Neural progenitor cell (in vitro differentiated cells): ENCODE results near the gene CASP6. TPM values are rescaled to one million over a fixed set of nuclear protein-coding genes. Genes with fewer than 3 reads are reported as not detected.

Experiments used
- DNase-seq: peaks from one replicate; pipeline ENCODE4 v3.0.0-alpha.2; 2016; ENCODE audit warnings: low spot score
- H2AFZ ChIP-seq: fragments of 200-600 bp; sonication (generic); replicated peaks from 2 replicates; pipeline ENCODE4 v1.6.1; 2016; ENCODE audit warnings: antibody characterized with exemption
- H3F3A ChIP-seq: fragments of 200-600 bp; sonication (generic); 2 replicates; pipeline ENCODE4 v1.6.1; 2016; ENCODE audit warnings: antibody characterized with exemption, low read depth
- H3K27ac ChIP-seq: fragments of 200-600 bp; sonication (generic); 2 replicates; pipeline ENCODE4 v1.5.1; 2016; ENCODE audit warnings: mild to moderate bottlenecking
- H3K27me3 ChIP-seq: fragments of 200-600 bp; sonication (generic); 2 replicates; pipeline ENCODE4 v1.6.1; 2016; ENCODE audit warnings: mild to moderate bottlenecking, moderate library complexity
- H3K36me3 ChIP-seq: fragments of 200-600 bp; sonication (generic); 2 replicates; pipeline ENCODE4 v1.5.1; 2016
- H3K4me1 ChIP-seq: fragments of 200-600 bp; sonication (generic); 2 replicates; pipeline ENCODE4 v1.6.1; 2016; ENCODE audit warnings: mixed run types
- H3K4me2 ChIP-seq: fragments of 200-600 bp; sonication (generic); 2 replicates; pipeline ENCODE4 v1.6.1; 2016
- H3K4me3 ChIP-seq: fragments of 200-600 bp; sonication (generic); 2 replicates; pipeline ENCODE4 v1.5.1; 2016
- H3K79me2 ChIP-seq: fragments of 200-600 bp; sonication (generic); 2 replicates; pipeline ENCODE4 v1.6.1; 2016; ENCODE audit warnings: low read depth
- H3K9ac ChIP-seq: fragments of 200-600 bp; sonication (generic); 2 replicates; pipeline ENCODE4 v1.6.1; 2016
- H3K9me3 ChIP-seq: fragments of 200-600 bp; sonication (generic); 2 replicates; pipeline ENCODE4 v1.5.1; 2016; ENCODE audit warnings: low read depth
- H4K20me1 ChIP-seq: fragments of 200-600 bp; sonication (generic); 2 replicates; pipeline ENCODE4 v1.6.1; 2016; ENCODE audit warnings: low read depth
- H3K27ac Mint-ChIP-seq: 3 replicates; pipeline ENCODE4 v1.8.0; 2021; ENCODE audit warnings: mixed read lengths
- H3K27me3 Mint-ChIP-seq: 2 replicates; pipeline ENCODE4 v1.8.0; 2022; ENCODE audit warnings: low read depth, mild to moderate bottlenecking, inconsistent platforms, moderate library complexity, mixed read lengths; ENCODE audit not compliant: insufficient read depth
- H3K36me3 Mint-ChIP-seq: 3 replicates; pipeline ENCODE4 v1.8.0; 2021; ENCODE audit warnings: mixed read lengths
- H3K4me1 Mint-ChIP-seq: 3 replicates; pipeline ENCODE4 v1.8.0; 2021; ENCODE audit warnings: mixed read lengths
- H3K4me3 Mint-ChIP-seq: 3 replicates; pipeline ENCODE4 v1.8.0; 2021; ENCODE audit warnings: mild to moderate bottlenecking, moderate library complexity, mixed read lengths
- H3K9me3 Mint-ChIP-seq: 3 replicates; pipeline ENCODE4 v1.8.0; 2020; ENCODE audit warnings: mixed read lengths
- EZH2 ChIP-seq: fragments of 200-600 bp; sonication (generic); IDR thresholded peaks from 2 replicates; pipeline ENCODE4 v1.6.1; 2017; ENCODE audit warnings: antibody characterized with exemption, mild to moderate bottlenecking, moderate library complexity
- EZH2phosphoT487 ChIP-seq: fragments of 200-600 bp; sonication (generic); IDR thresholded peaks from 2 replicates; pipeline ENCODE4 v1.6.1; 2017; ENCODE audit warnings: antibody characterized with exemption
- total RNA-seq: library from RNA; depleted of rRNA; stranded (reverse); fragments of >200 nt; gene quantifications from 2 replicates; pipeline ENCODE4 v1.2.3, GENCODE V29; 2015; ENCODE audit warnings: low replicate concordance
- TF ChIP-seq, protein P1 (sequence below): fragments of 200-600 bp; sonication (generic); IDR thresholded peaks from 2 replicates; pipeline ENCODE4 v1.5.1; 2017; ENCODE audit warnings: antibody characterized with exemption, mild to moderate bottlenecking

CASP6 gene
- total RNA-seq, 1 donor from 2014 or later, result 37.2 TPM

DNA sequence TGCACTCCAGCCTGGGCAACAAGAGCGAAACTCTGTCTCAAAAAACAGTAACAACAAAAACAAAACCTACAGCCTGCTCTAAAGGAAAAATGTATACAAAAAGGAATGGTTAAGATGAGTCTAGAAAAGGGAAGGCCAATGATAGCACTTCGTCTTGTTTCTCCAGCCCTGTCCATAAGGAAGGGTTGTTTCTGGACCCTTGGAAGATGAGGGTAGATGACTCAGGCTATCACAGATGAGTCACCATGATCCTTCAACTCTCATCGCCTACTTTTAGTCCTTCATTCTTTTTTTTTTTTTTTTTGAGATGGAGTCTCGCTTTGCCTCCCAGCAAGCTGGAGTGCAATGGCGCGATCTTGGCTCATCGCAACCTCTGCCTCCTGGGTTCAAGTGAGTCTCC lies 17.8 kb upstream of the CASP6 start:
- Mint-ChIP-seq H3K9me3 (no peaks in the 10 kb centered on the region), H3K27me3 (no peaks in the 10 kb centered on the region), H3K4me1 (no peaks in the 10 kb centered on the region), H3K27ac (no peak overlapping the region), H3K36me3 (peaks cover 9% of the 10 kb centered on the region), H3K4me3 (no peak overlapping the region)
- no peak overlapping the region for H3K27ac ChIP-seq
- H3K79me2 ChIP-seq, result peaks cover 27% of the 10 kb centered on the region
- no peaks in the 10 kb centered on the region for H3F3A ChIP-seq
- H3K4me1 ChIP-seq, result no peaks in the 10 kb centered on the region
- TF ChIP-seq EZH2 (no peak), EZH2phosphoT487 (no peak)
- DNase-seq, result no peak
- no peaks in the 10 kb centered on the region for H4K20me1 ChIP-seq
- H3K9me3 ChIP-seq, result no peaks in the 10 kb centered on the region
- no peak overlapping the region for H3K4me3 ChIP-seq
- H3K36me3 ChIP-seq, result no peaks in the 10 kb centered on the region
- H3K27me3 ChIP-seq, result no peaks in the 10 kb centered on the region
- H3K9ac ChIP-seq, result no peak overlapping the region
- H2AFZ ChIP-seq, result no peak overlapping the region
- H3K4me2 ChIP-seq, result no peak overlapping the region

DNA sequence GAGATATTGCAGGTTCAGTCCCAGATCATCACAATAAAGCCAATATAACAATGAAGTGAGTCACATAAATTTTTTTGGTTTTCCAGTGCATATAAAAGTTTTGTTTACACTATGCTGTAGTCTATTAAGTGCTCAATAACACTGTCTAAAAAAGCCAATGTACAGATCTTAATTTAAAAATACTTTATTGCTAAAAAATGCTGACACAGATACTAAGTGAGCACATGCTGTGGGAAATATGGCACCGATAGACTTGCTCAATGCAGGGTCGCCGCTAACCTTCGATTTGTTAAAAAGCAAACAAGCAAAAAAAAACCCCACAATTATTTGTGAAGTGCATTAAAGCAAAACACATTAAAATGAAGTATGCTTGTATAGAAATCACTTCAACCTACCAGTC lies 16.4 kb upstream of the CASP6 start:
- H3F3A ChIP-seq, result no peaks in the 10 kb centered on the region
- no peaks in the 10 kb centered on the region for H4K20me1 ChIP-seq
- H3K4me3 Mint-ChIP-seq, result no peak overlapping the region
- H3K9me3 Mint-ChIP-seq, result no peaks in the 10 kb centered on the region
- no peak overlapping the region for H3K4me3 ChIP-seq
- H3K27ac ChIP-seq, result no peak overlapping the region
- peaks cover 10% of the 10 kb centered on the region for H3K36me3 Mint-ChIP-seq
- no peak for DNase-seq
- H3K36me3 ChIP-seq, result no peaks in the 10 kb centered on the region
- no peaks in the 10 kb centered on the region for H3K4me1 Mint-ChIP-seq
- no peaks in the 10 kb centered on the region for H3K4me1 ChIP-seq
- no peak overlapping the region for H3K9ac ChIP-seq
- no peak overlapping the region for H3K27ac Mint-ChIP-seq
- no peaks in the 10 kb centered on the region for H3K27me3 ChIP-seq
- H3K4me2 ChIP-seq, result no peak overlapping the region
- no peaks in the 10 kb centered on the region for H3K27me3 Mint-ChIP-seq
- no peak for TF ChIP-seq EZH2
- TF ChIP-seq, protein P1, sequence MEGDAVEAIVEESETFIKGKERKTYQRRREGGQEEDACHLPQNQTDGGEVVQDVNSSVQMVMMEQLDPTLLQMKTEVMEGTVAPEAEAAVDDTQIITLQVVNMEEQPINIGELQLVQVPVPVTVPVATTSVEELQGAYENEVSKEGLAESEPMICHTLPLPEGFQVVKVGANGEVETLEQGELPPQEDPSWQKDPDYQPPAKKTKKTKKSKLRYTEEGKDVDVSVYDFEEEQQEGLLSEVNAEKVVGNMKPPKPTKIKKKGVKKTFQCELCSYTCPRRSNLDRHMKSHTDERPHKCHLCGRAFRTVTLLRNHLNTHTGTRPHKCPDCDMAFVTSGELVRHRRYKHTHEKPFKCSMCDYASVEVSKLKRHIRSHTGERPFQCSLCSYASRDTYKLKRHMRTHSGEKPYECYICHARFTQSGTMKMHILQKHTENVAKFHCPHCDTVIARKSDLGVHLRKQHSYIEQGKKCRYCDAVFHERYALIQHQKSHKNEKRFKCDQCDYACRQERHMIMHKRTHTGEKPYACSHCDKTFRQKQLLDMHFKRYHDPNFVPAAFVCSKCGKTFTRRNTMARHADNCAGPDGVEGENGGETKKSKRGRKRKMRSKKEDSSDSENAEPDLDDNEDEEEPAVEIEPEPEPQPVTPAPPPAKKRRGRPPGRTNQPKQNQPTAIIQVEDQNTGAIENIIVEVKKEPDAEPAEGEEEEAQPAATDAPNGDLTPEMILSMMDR, result no peak
- no peak for TF ChIP-seq EZH2phosphoT487
- H2AFZ ChIP-seq, result no peak overlapping the region
- peaks cover 17% of the 10 kb centered on the region for H3K79me2 ChIP-seq
- no peaks in the 10 kb centered on the region for H3K9me3 ChIP-seq

DNA sequence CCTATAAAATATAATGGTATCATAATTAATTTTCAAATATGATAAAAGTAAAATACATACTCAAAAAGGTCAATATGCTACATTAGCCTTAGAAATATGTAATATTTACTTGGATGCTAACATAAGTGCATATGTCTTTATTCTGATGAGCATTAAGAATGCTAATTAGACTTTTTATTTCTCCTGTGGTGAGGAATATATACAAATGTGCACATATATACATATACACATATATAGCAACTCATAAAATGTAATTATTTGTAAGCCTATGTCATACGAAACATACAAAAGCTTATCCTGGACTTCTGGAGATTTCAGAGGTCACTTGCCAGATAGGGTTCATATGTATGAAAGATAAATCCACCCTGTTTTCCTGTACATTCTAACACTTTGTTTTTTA lies 15.5 kb upstream of the CASP6 start:
- Mint-ChIP-seq H3K27ac (no peak overlapping the region), H3K36me3 (peaks cover 10% of the 10 kb centered on the region), H3K9me3 (no peaks in the 10 kb centered on the region), H3K27me3 (no peaks in the 10 kb centered on the region), H3K4me1 (no peaks in the 10 kb centered on the region), H3K4me3 (no peak overlapping the region)
- Histone ChIP-seq H4K20me1 (no peaks in the 10 kb centered on the region), H3K4me2 (no peak overlapping the region), H3K36me3 (peaks cover 3% of the 10 kb centered on the region), H3K79me2 (peaks cover 15% of the 10 kb centered on the region), H3K9me3 (no peaks in the 10 kb centered on the region), H3K4me1 (no peaks in the 10 kb centered on the region), H3K27ac (no peak overlapping the region), H3K27me3 (no peaks in the 10 kb centered on the region), H3K4me3 (no peak overlapping the region), H3F3A (no peaks in the 10 kb centered on the region), H3K9ac (no peak overlapping the region), H2AFZ (no peak overlapping the region)
- DNase-seq, result no peak
- TF ChIP-seq EZH2phosphoT487, result no peak
- TF ChIP-seq, protein P1, result no peak

DNA sequence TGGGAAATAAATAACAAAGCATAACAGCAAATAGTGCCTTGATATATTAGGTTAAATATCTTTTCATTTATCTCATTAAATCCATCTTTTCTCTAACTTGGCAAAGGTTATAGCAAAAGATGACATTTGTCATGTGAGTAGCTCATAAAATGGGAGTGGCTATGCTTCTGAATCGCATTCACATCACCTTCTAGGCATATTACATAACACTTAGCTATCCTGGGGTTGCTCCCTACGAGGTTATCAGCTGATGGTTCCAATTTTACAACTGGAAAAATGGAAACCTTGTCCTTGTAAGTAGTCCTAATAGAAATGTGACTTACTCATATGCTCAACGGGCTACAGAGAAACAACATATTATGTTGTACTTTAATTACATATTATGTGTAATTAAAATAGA lies 10.3 kb upstream of the CASP6 start:
- no peak overlapping the region for H3K4me2 ChIP-seq
- TF ChIP-seq, protein P1, result no peak
- TF ChIP-seq EZH2 (no peak), EZH2phosphoT487 (no peak)
- Mint-ChIP-seq H3K27me3 (no peaks in the 10 kb centered on the region), H3K36me3 (peaks cover 12% of the 10 kb centered on the region), H3K27ac (no peak overlapping the region), H3K4me1 (no peaks in the 10 kb centered on the region), H3K4me3 (no peak overlapping the region), H3K9me3 (no peaks in the 10 kb centered on the region)
- H3K4me1 ChIP-seq, result no peaks in the 10 kb centered on the region
- H3K4me3 ChIP-seq, result no peak overlapping the region
- H3K9ac ChIP-seq, result no peak overlapping the region
- peaks cover 1% of the 10 kb centered on the region for H3K79me2 ChIP-seq
- peaks cover 3% of the 10 kb centered on the region for H3K36me3 ChIP-seq
- DNase-seq, result no peak
- H3K27me3 ChIP-seq, result no peaks in the 10 kb centered on the region
- H2AFZ ChIP-seq, result no peak overlapping the region
- H4K20me1 ChIP-seq, result no peaks in the 10 kb centered on the region
- H3K9me3 ChIP-seq, result no peaks in the 10 kb centered on the region
- no peak overlapping the region for H3K27ac ChIP-seq
- no peaks in the 10 kb centered on the region for H3F3A ChIP-seq
